Panc1 (cell line): ENCODE measurements around the gene USP17L20.
"Not testable (repeated sequence)": the region's sequence is repeated elsewhere in the genome, so short reads cannot be mapped to it uniquely, and the experiment has no call there.

Experiments
- POLR2AphosphoS5 ChIP-seq: IDR thresholded peaks from 2 replicates; pipeline ENCODE4 v1.6.1; 2012; ENCODE audit warnings: mild to moderate bottlenecking, low read depth, low read length, moderate library complexity
- SIN3A ChIP-seq: IDR thresholded peaks from 2 replicates; pipeline ENCODE4 v1.6.1; 2012; ENCODE audit warnings: low read depth, mild to moderate bottlenecking, low read length, moderate library complexity, borderline replicate concordance; ENCODE audit not compliant: insufficient read depth
- TF ChIP-seq, protein P1 (sequence below): fragments of 450-650 bp; IDR thresholded peaks from 2 replicates; pipeline ENCODE4 v1.5.1; 2017; ENCODE audit warnings: mild to moderate bottlenecking
- TF ChIP-seq, protein P2 (sequence below), 2 experiments: IDR thresholded peaks; 2 replicates each; pipeline ENCODE4 v1.6.1; 2011 to 2012; ENCODE audit warnings: low read depth in 2 of 2, control low read depth in 1 of 2, low read length in 1 of 2, mild to moderate bottlenecking in 1 of 2, moderate library complexity in 1 of 2; ENCODE audit not compliant: insufficient read depth in 1 of 2

DNA sequence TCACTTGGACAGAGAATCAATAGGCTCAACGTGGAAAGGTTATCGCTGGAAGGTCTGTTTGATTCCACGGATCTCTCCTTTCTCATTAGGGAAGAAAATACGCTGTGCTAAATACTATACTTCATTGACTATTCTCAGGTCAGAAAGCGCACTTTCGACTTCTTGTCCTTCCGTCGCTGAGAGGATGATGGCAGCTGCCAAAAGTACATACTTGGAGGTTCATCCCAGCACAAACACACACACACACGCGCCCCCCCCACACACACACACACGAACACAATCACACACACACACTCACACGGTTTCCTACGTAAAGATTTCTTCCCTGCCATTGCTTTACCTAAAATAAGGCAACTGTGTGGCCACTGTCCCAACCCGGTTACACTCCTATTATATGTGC, 43.2 kb upstream of the USP17L20 start:
- TF ChIP-seq, protein P1, sequence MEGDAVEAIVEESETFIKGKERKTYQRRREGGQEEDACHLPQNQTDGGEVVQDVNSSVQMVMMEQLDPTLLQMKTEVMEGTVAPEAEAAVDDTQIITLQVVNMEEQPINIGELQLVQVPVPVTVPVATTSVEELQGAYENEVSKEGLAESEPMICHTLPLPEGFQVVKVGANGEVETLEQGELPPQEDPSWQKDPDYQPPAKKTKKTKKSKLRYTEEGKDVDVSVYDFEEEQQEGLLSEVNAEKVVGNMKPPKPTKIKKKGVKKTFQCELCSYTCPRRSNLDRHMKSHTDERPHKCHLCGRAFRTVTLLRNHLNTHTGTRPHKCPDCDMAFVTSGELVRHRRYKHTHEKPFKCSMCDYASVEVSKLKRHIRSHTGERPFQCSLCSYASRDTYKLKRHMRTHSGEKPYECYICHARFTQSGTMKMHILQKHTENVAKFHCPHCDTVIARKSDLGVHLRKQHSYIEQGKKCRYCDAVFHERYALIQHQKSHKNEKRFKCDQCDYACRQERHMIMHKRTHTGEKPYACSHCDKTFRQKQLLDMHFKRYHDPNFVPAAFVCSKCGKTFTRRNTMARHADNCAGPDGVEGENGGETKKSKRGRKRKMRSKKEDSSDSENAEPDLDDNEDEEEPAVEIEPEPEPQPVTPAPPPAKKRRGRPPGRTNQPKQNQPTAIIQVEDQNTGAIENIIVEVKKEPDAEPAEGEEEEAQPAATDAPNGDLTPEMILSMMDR: not testable (repeated sequence)
- not testable (repeated sequence) for TF ChIP-seq SIN3A, POLR2AphosphoS5
- TF ChIP-seq, protein P2, sequence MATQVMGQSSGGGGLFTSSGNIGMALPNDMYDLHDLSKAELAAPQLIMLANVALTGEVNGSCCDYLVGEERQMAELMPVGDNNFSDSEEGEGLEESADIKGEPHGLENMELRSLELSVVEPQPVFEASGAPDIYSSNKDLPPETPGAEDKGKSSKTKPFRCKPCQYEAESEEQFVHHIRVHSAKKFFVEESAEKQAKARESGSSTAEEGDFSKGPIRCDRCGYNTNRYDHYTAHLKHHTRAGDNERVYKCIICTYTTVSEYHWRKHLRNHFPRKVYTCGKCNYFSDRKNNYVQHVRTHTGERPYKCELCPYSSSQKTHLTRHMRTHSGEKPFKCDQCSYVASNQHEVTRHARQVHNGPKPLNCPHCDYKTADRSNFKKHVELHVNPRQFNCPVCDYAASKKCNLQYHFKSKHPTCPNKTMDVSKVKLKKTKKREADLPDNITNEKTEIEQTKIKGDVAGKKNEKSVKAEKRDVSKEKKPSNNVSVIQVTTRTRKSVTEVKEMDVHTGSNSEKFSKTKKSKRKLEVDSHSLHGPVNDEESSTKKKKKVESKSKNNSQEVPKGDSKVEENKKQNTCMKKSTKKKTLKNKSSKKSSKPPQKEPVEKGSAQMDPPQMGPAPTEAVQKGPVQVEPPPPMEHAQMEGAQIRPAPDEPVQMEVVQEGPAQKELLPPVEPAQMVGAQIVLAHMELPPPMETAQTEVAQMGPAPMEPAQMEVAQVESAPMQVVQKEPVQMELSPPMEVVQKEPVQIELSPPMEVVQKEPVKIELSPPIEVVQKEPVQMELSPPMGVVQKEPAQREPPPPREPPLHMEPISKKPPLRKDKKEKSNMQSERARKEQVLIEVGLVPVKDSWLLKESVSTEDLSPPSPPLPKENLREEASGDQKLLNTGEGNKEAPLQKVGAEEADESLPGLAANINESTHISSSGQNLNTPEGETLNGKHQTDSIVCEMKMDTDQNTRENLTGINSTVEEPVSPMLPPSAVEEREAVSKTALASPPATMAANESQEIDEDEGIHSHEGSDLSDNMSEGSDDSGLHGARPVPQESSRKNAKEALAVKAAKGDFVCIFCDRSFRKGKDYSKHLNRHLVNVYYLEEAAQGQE (IDR thresholded peaks at IDR 0.05; ENCODE audit: insufficient read depth in 1 of 2, low read depth in 2 of 2, low read length in 1 of 2): not testable (repeated sequence)
